ENCODE measurements around the gene VAC14. TPM values are rescaled to one million over a fixed set of nuclear protein-coding genes. Genes with fewer than 3 reads are reported as not detected.

The VAC14 gene
- total and polyA plus RNA-seq, 2 of the 8 experiments (the other 6 are each of a cell fraction or from before 2014, with no cell fraction given) = 56.0 to 108 TPM

GRCh38 chr16:70720425-70721201 is 80.3 kb downstream of the VAC14 start:
- H3K56ac ChIP-seq (replicated peaks; ENCODE audit: insufficient read length, low read depth, low read length) = no peak overlapping the region
- H3K18ac ChIP-seq (ENCODE audit: extremely low read depth, low read length) = no peak overlapping the region
- no peak overlapping the region for H2BK20ac ChIP-seq (ENCODE audit: low read length)
- H3K4me3 ChIP-seq (ENCODE audit: extremely low read depth in 1 of 4, insufficient read depth in 2 of 4, low read depth in 3 of 4, low read length in 4 of 4) = no peak overlapping the region
- no peak overlapping the region for H2BK120ac ChIP-seq (replicated peaks; ENCODE audit: low read depth, low read length)
- peaks cover 0 to 8% (median 3%) of the 10 kb centered on the region in 4 experiments; a peak in 5 of 7 replicates for H3K4me1 ChIP-seq (replicated peaks in 1 of 4; ENCODE audit: control insufficient read depth in 3 of 4, insufficient read depth in 4 of 4, low read length in 3 of 4)
- H3K79me2 ChIP-seq (ENCODE audit: control insufficient read depth in 1 of 2, insufficient read depth in 2 of 2, low read length in 2 of 2) = no peaks in the 10 kb centered on the region
- H2BK12ac ChIP-seq (ENCODE audit: low read depth, low read length) = no peak overlapping the region
- H3K27me3 ChIP-seq (replicated peaks in 1 of 4; ENCODE audit: control insufficient read depth in 3 of 4, extremely low read depth in 1 of 4, insufficient read depth in 3 of 4, low read length in 3 of 4) = no peaks in the 10 kb centered on the region
- H3K14ac ChIP-seq (ENCODE audit: insufficient read length) = no peak overlapping the region
- DNase-seq (ENCODE audit: low read depth in 1 of 2, low spot score in 2 of 2) (no peak), FAIRE-seq (no peak)
- WGBS, 2 experiments (ENCODE audit: extremely low coverage in 1 of 2, insufficient coverage in 1 of 2, insufficient read length in 1 of 2, insufficient replicate concordance in 2 of 2, low coverage in 1 of 2, low lambda C conversion rate in 2 of 2, missing lambda C conversion rate in 1 of 2) = 95% methylated on average over 18 of the region's 18 CpGs; no CpG with 5 or more reads in 1 of the 2 experiments
- H3K27ac ChIP-seq (ENCODE audit: low read depth, low read length) = no peak overlapping the region
- H3K23me2 ChIP-seq (ENCODE audit: low read depth, low read length) = peaks cover 2% of the 10 kb centered on the region; the same call in 1 of the 2 replicates
- H3K79me1 ChIP-seq (ENCODE audit: low read depth, low read length) = no peaks in the 10 kb centered on the region; the same call in 1 of the 2 replicates
- CTCF ChIA-PET (ENCODE audit: partially characterized antibody) = interaction anchor here (0.7 to 4.0 kb wide), 6 partner anchors 15 to 66 kb away, joined by 4 to 14 read pairs (median 5); no protein-coding TSS in a partner anchor
- H3K23ac ChIP-seq (ENCODE audit: insufficient read length) = no peak overlapping the region
- no peak overlapping the region for H2AFZ ChIP-seq (ENCODE audit: low read length)
- H3K9me3 ChIP-seq (ENCODE audit: insufficient read depth in 2 of 2, low read depth in 1 of 2, low read length in 1 of 2) = peaks cover 0 to 10% of the 10 kb centered on the region in 2 experiments; a peak in 2 of 4 replicates
- H4K20me1 ChIP-seq (replicated peaks in 1 of 2; ENCODE audit: control insufficient read depth in 1 of 2, insufficient read depth in 2 of 2, low read length in 2 of 2) = no peaks in the 10 kb centered on the region
- no peak overlapping the region for H3K4me2 ChIP-seq (ENCODE audit: insufficient read depth in 1 of 2, low read depth in 2 of 2, low read length in 2 of 2)
- no peak overlapping the region for H4K8ac ChIP-seq (ENCODE audit: extremely low read depth, insufficient read depth, low read length)
- peaks cover 0 to 10% (median 1%) of the 10 kb centered on the region in 4 experiments; a peak in 1 of 8 replicates for H3K36me3 ChIP-seq (ENCODE audit: control insufficient read depth in 2 of 4, insufficient read depth in 4 of 4, low read length in 3 of 4)
- H2AK5ac ChIP-seq (ENCODE audit: low read depth, low read length) = no peak overlapping the region
- TF ChIP-seq KDM5A (IDR thresholded peaks at IDR 0.05; ENCODE audit: low read length) (no peak), SP1 (IDR thresholded peaks at IDR 0.05; ENCODE audit: low read depth, low read length) (no peak), POLR2AphosphoS5 (IDR thresholded peaks at IDR 0.05; ENCODE audit: low read depth, low read length) (no peak), CEBPB (IDR thresholded peaks at IDR 0.05; ENCODE audit: low read depth, low read length) (no peak), PHF8 (conservative IDR thresholded peaks at IDR 0.05; ENCODE audit: low read depth, low read length) (no peak), BACH1 (IDR thresholded peaks at IDR 0.05; ENCODE audit: low read length) (no peak), CREB1 (IDR thresholded peaks at IDR 0.05) (no peak)
- H3K9ac ChIP-seq (replicated peaks in 1 of 4; ENCODE audit: extremely low read depth in 1 of 4, low read depth in 3 of 4, low read length in 3 of 4) = no peak overlapping the region
- H2BK15ac ChIP-seq (ENCODE audit: low read length) = no peak overlapping the region
- POLR2A ChIA-PET (ENCODE audit: partially characterized antibody) = no interaction called here
- H4K5ac ChIP-seq (ENCODE audit: insufficient read length, low read depth, low read length) = no peak overlapping the region
- H3K4ac ChIP-seq (replicated peaks; ENCODE audit: insufficient read length, low read depth, low read length) = no peak overlapping the region
- H2BK5ac ChIP-seq (ENCODE audit: low read depth, low read length) = no peak overlapping the region
- H4K91ac ChIP-seq (replicated peaks; ENCODE audit: insufficient read length, low read length) = no peak overlapping the region
